HUES64 (cell line): Measurements from ENCODE around the gene THEM4.

ENCODE experiments used
- H3K27ac ChIP-seq: 2 replicates; pipeline ENCODE4 v1.7.0; 2013; ENCODE audit warnings: low read depth, low read length, inconsistent platforms
- H3K27me3 ChIP-seq: 2 replicates; pipeline ENCODE4 v1.6.1; 2013; ENCODE audit warnings: mild to moderate bottlenecking, low read length; ENCODE audit not compliant: insufficient read depth
- H3K36me3 ChIP-seq: 2 replicates; pipeline ENCODE4 v1.6.1; 2013; ENCODE audit warnings: mild to moderate bottlenecking, low read length; ENCODE audit not compliant: insufficient read depth
- H3K4me1 ChIP-seq: 2 replicates; pipeline ENCODE4 v1.6.1; 2013; ENCODE audit warnings: mild to moderate bottlenecking, low read length, moderate library complexity; ENCODE audit not compliant: insufficient read depth
- H3K4me3 ChIP-seq: 2 replicates; pipeline ENCODE4 v1.5.1; 2013; ENCODE audit warnings: mild to moderate bottlenecking, low read length, moderate library complexity
- H3K9ac ChIP-seq: 2 replicates; pipeline ENCODE4 v1.6.1; 2013; ENCODE audit warnings: mild to moderate bottlenecking, low read depth, low read length
- H3K9me3 ChIP-seq: 2 replicates; pipeline ENCODE4 v1.6.1; 2013; ENCODE audit warnings: low read depth, low read length; ENCODE audit not compliant: insufficient read depth
- whole genome bisulfite sequencing: fragments of 150-250, 120-280 bp; methylation state at CpG from one replicate; pipeline ENCODE4 v1.1.7; 2013; ENCODE audit warnings: missing lambda C conversion rate; 5-methylcytosine and 5-hydroxymethylcytosine counted together

The THEM4 gene

GRCh38 chr1:151924691-151925587 is 15.6 kb upstream of the THEM4 start:
- Histone ChIP-seq H3K27me3 (no peaks in the 10 kb centered on the region), H3K4me1 (peaks cover 4% of the 10 kb centered on the region; the same call in 1 of the 2 replicates), H3K9ac (no peak overlapping the region), H3K9me3 (no peaks in the 10 kb centered on the region), H3K27ac (no peak overlapping the region; the same call in 1 of the 2 replicates), H3K4me3 (no peak overlapping the region), H3K36me3 (no peaks in the 10 kb centered on the region)
- 94% methylated on average over 1 of the region's 1 CpG for WGBS

- Histone ChIP-seq H3K27me3 (no peaks in the 10 kb centered on the region), H3K4me3 (no peak overlapping the region), H3K36me3 (no peaks in the 10 kb centered on the region), H3K9me3 (no peaks in the 10 kb centered on the region), H3K27ac (no peak overlapping the region), H3K4me1 (peaks cover 4% of the 10 kb centered on the region; the same call in 1 of the 2 replicates), H3K9ac (no peak overlapping the region)
- WGBS = no CpG with 5 or more reads among the region's 1 CpG
These were observed 14.1 kb upstream of the THEM4 start for GRCh38 chr1:151923422-151923821.

- H3K9me3 ChIP-seq = no peaks in the 10 kb centered on the region
- H3K27me3 ChIP-seq = no peaks in the 10 kb centered on the region
- no peak overlapping the region for H3K4me3 ChIP-seq
- peaks cover 4% of the 10 kb centered on the region; the same call in 1 of the 2 replicates for H3K4me1 ChIP-seq
- 96% methylated on average over 2 of the region's 3 CpGs for WGBS
- no peaks in the 10 kb centered on the region for H3K36me3 ChIP-seq
- H3K9ac ChIP-seq = no peak overlapping the region
- no peak overlapping the region for H3K27ac ChIP-seq
These were observed 10.8 kb upstream of the THEM4 start for GRCh38 chr1:151920149-151920548.

- WGBS = 89% methylated on average over 5 of the region's 6 CpGs
- no peak overlapping the region for H3K27ac ChIP-seq
These were observed 9.7 kb upstream of the THEM4 start for GRCh38 chr1:151918819-151919610.

GRCh38 chr1:151918156-151918555 is 8.8 kb upstream of the THEM4 start:
- H3K9ac ChIP-seq = no peak overlapping the region
- no peaks in the 10 kb centered on the region for H3K36me3 ChIP-seq
- 85% methylated on average over 2 of the region's 3 CpGs for WGBS
- H3K4me1 ChIP-seq = no peaks in the 10 kb centered on the region
- no peak overlapping the region for H3K27ac ChIP-seq
- H3K9me3 ChIP-seq = no peaks in the 10 kb centered on the region
- H3K27me3 ChIP-seq = no peaks in the 10 kb centered on the region
- no peak overlapping the region for H3K4me3 ChIP-seq

More at GRCh38 chr1:151918819-151919610, 9.7 kb upstream of the THEM4 start:
- Histone ChIP-seq H3K36me3 (no peaks in the 10 kb centered on the region), H3K9me3 (no peaks in the 10 kb centered on the region), H3K27me3 (no peaks in the 10 kb centered on the region), H3K9ac (no peak overlapping the region), H3K4me1 (no peaks in the 10 kb centered on the region), H3K4me3 (no peak overlapping the region)

GRCh38 chr1:151916726-151917370 is 7.5 kb upstream of the THEM4 start:
- Histone ChIP-seq H3K27me3 (no peaks in the 10 kb centered on the region), H3K27ac (no peak overlapping the region), H3K36me3 (no peaks in the 10 kb centered on the region), H3K4me3 (no peak overlapping the region), H3K9ac (no peak overlapping the region), H3K4me1 (no peaks in the 10 kb centered on the region), H3K9me3 (peaks cover 5% of the 10 kb centered on the region; the same call in 1 of the 2 replicates)
- WGBS = 98% methylated on average over 7 of the region's 7 CpGs

- H3K27me3 ChIP-seq = no peaks in the 10 kb centered on the region
- 68% methylated on average over 1 of the region's 1 CpG for WGBS
These were observed 5.9 kb upstream of the THEM4 start for GRCh38 chr1:151915061-151915686.

GRCh38 chr1:151914076-151914475 is 4.8 kb upstream of the THEM4 start:
- WGBS = 85% methylated on average over 2 of the region's 2 CpGs
- Histone ChIP-seq H3K27me3 (no peaks in the 10 kb centered on the region), H3K9me3 (peaks cover 5% of the 10 kb centered on the region; the same call in 1 of the 2 replicates), H3K4me3 (no peak overlapping the region), H3K36me3 (no peaks in the 10 kb centered on the region), H3K27ac (no peak overlapping the region), H3K4me1 (peaks cover 8% of the 10 kb centered on the region), H3K9ac (no peak overlapping the region)

More at GRCh38 chr1:151915061-151915686, 5.9 kb upstream of the THEM4 start:
- Histone ChIP-seq H3K27ac (no peak overlapping the region), H3K4me3 (no peak overlapping the region), H3K9ac (no peak overlapping the region), H3K4me1 (peaks cover 7% of the 10 kb centered on the region), H3K36me3 (no peaks in the 10 kb centered on the region), H3K9me3 (peaks cover 5% of the 10 kb centered on the region; the same call in 1 of the 2 replicates)

- no CpG with 5 or more reads among the region's 1 CpG for WGBS
These were observed 3.7 kb upstream of the THEM4 start for GRCh38 chr1:151912973-151913372.

GRCh38 chr1:151908228-151908691 is 1.1 kb downstream of the THEM4 start:
- Histone ChIP-seq H3K36me3 (peaks cover 12% of the 10 kb centered on the region; the same call in 1 of the 2 replicates), H3K27ac (no peak overlapping the region), H3K27me3 (no peaks in the 10 kb centered on the region), H3K9me3 (peaks cover 20% of the 10 kb centered on the region), H3K4me3 (peak overlapping the region; percentile 76), H3K9ac (no peak overlapping the region; the same call in 1 of the 2 replicates), H3K4me1 (peaks cover 8% of the 10 kb centered on the region)
- 71% methylated on average over 10 of the region's 10 CpGs for WGBS

More at GRCh38 chr1:151912973-151913372, 3.7 kb upstream of the THEM4 start:
- no peak overlapping the region for H3K9ac ChIP-seq
- H3K27me3 ChIP-seq = no peaks in the 10 kb centered on the region
- H3K4me1 ChIP-seq = peaks cover 8% of the 10 kb centered on the region
- H3K36me3 ChIP-seq = no peaks in the 10 kb centered on the region
- no peak overlapping the region for H3K27ac ChIP-seq
- H3K4me3 ChIP-seq = no peak overlapping the region
- peaks cover 8% of the 10 kb centered on the region; the same call in 1 of the 2 replicates for H3K9me3 ChIP-seq
